Ovary (tissue), 9 donors: ENCODE measurements around the gene PPP2R5C. TPM values are rescaled to one million over a fixed set of nuclear protein-coding genes. Genes with fewer than 3 reads are reported as not detected.
A peak's percentile ranks its signal among the peaks of the same experiment; 100 is the strongest.

Experiments
- DNase-seq, 5 donors: peaks; one replicate each; pipeline ENCODE4 v3.0.0-alpha.2; 2019 to 2020
- H3K27ac ChIP-seq, 2 donors: fragments of 200-600 bp; one replicate each; pipeline versions ENCODE4 v1.5.1 to v1.8.0; 2019 to 2022
- H3K27me3 ChIP-seq: fragments of 200-600 bp; one replicate; pipeline ENCODE4 v1.8.0; 2022
- H3K36me3 ChIP-seq: fragments of 200-600 bp; sonication (generic); one replicate; pipeline ENCODE4 v1.5.1; 2019
- H3K4me1 ChIP-seq: one replicate; pipeline ENCODE4 v1.8.1; 2013; ENCODE audit warnings: mild to moderate bottlenecking, moderate library complexity; ENCODE audit not compliant: insufficient read depth
- H3K4me3 ChIP-seq: fragments of 200-600 bp; sonication (generic); one replicate; pipeline ENCODE4 v1.5.1; 2017
- H3K9me3 ChIP-seq, 2 donors: fragments of 200-600 bp in 1 of 2; sonication (generic) in 1 of 2; one replicate each; pipeline versions ENCODE4 v1.5.1 to v1.8.1; 2013 to 2019; ENCODE audit warnings: mild to moderate bottlenecking in 1 of 2, moderate library complexity in 1 of 2
- CTCF ChIP-seq, 3 donors: fragments of 450-650 bp in 2 of 3; fragments of 200-600 bp in 1 of 3; IDR thresholded peaks; one replicate each; pipeline versions ENCODE4 v1.5.1 to v1.8.0; 2016 to 2022; ENCODE audit warnings: antibody characterized with exemption in 3 of 3, mild to moderate bottlenecking in 1 of 3
- EP300 ChIP-seq: sonication (generic); formaldehyde crosslinking; IDR thresholded peaks from one replicate; pipeline ENCODE4 v1.6.1; 2017; ENCODE audit warnings: antibody characterized with exemption
- POLR2A ChIP-seq: fragments of 450-650 bp; IDR thresholded peaks from one replicate; pipeline ENCODE4 v1.6.1; 2017; ENCODE audit warnings: antibody characterized with exemption, mild to moderate bottlenecking, moderate library complexity
- WGBS, 3 donors: extraction: QIAGEN DNeasy Blood & Tissue Kit in 1 of 3; methylation state at CpG; one replicate each; pipeline versions ENCODE4 v1.1.5 to v1.1.7; 2013 to 2017; 5-methylcytosine and 5-hydroxymethylcytosine counted together
- intact Hi-C, 4 donors: fragments of 100-400 bp; cut with DNase I; formaldehyde crosslinking; loops; one replicate each; pipeline versions ENCODE4 v1.11.0 to v1.15.1; 2022 to 2023
- polyA plus RNA-seq, 2 donors: library from polyadenylated mRNA; stranded (reverse); fragments of 200-250 nt in 1 of 2; fragments of 350-450 nt in 1 of 2; fragmentation: Illumina TruSeq in 1 of 2; extraction: RNeasy Lipid Tissue Mini Kit (QIAGEN cat#74804) in 1 of 2; gene quantifications; one replicate each; pipeline ENCODE4 v1.2.3, GENCODE V29; 2013 to 2014
- total RNA-seq, 7 donors: library from RNA; depleted of rRNA in 2 of 7; stranded (reverse); fragments of >200 nt in 2 of 7; fragmentation: NEBNext Ultra II Directional in 3 of 7; extraction: Animal tissue kit (Norgen Biotek cat#: 25700) in 3 of 7; gene quantifications; one replicate each; pipeline versions ENCODE4 v1.1.0 to v1.2.4, GENCODE V29; 2016 to 2023
- donor health status: DM: no; HTN: no; CAD: no; lungs with moderate emphysema.
- donor health status: DM: no; HTN: no; CAD: no.
- donor health status: Bipolar disorder and iron deficiency.
- donor health status: DM: yes; HTN: yes; CAD: no.
- donor health status: DM: no; HTN: no; CAD: no.
- donor health status: DM: yes; HTN: yes; CAD: no.

PPP2R5C gene
- total and polyA plus RNA-seq, 9 donors = 52.8 to 136 (median 96.6) TPM

GRCh38 chr14:101879529-101880336 is 118.2 kb downstream of the PPP2R5C start:
- no peak overlapping the region for H3K27ac ChIP-seq

GRCh38 chr14:101881426-101881825 is 119.9 kb downstream of the PPP2R5C start:
- TF ChIP-seq CTCF (IDR thresholded peaks at IDR 0.05) (no peak), POLR2A (no peak), EP300 (no peak)
- H3K4me1 ChIP-seq = peaks cover 6% of the 10 kb centered on the region
- 93 to 94% (median 94%) methylated on average over 11 of the region's 11 CpGs for WGBS, 3 donors
- intact Hi-C loops = loop anchor here in 1 of 4 donors (10.0 kb wide), 1 partner anchor 107 kb away; no protein-coding TSS in a partner anchor
- no peak overlapping the region for H3K4me3 ChIP-seq
- no peaks in the 10 kb centered on the region for H3K27me3 ChIP-seq
- H3K27ac ChIP-seq = no peak overlapping the region
- no peaks in the 10 kb centered on the region for H3K9me3 ChIP-seq
- DNase-seq = no peak
- H3K36me3 ChIP-seq = peaks cover 4% of the 10 kb centered on the region

More at GRCh38 chr14:101879529-101880336, 118.2 kb downstream of the PPP2R5C start:
- DNase-seq = no peak
- Histone ChIP-seq H3K4me1 (peaks cover 6% of the 10 kb centered on the region), H3K27me3 (no peaks in the 10 kb centered on the region), H3K9me3 (no peaks in the 10 kb centered on the region), H3K36me3 (peaks cover 4% of the 10 kb centered on the region), H3K4me3 (no peak overlapping the region)
- TF ChIP-seq EP300 = no peak
- TF ChIP-seq CTCF (IDR thresholded peaks at IDR 0.05) = no peak
- no peak for TF ChIP-seq POLR2A
- intact Hi-C loops = loop anchor here in 1 of 4 donors (10.0 kb wide), 1 partner anchor 105 kb away; no protein-coding TSS in a partner anchor
- WGBS, 3 donors = 94 to 96% (median 95%) methylated on average over 15 of the region's 15 CpGs

- DNase-seq = no peak
- H3K36me3 ChIP-seq = peaks cover 4% of the 10 kb centered on the region
- H3K4me3 ChIP-seq = no peak overlapping the region
- H3K27me3 ChIP-seq = no peaks in the 10 kb centered on the region
- H3K4me1 ChIP-seq = peaks cover 1% of the 10 kb centered on the region
- H3K9me3 ChIP-seq = no peaks in the 10 kb centered on the region
- TF ChIP-seq POLR2A (no peak), EP300 (no peak), CTCF (IDR thresholded peaks at IDR 0.05) (no peak)
- intact Hi-C loops = loop anchor here in 1 of 4 donors (10.0 kb wide), 1 partner anchor 108 kb away; no protein-coding TSS in a partner anchor
- 94 to 96% (median 95%) methylated on average over 22 of the region's 22 CpGs for WGBS, 3 donors
- no peak overlapping the region for H3K27ac ChIP-seq
Observed at GRCh38 chr14:101882141-101882935, 120.8 kb downstream of the PPP2R5C start.

GRCh38 chr14:101884089-101884933 is 122.8 kb downstream of the PPP2R5C start:
- Histone ChIP-seq H3K4me1 (no peaks in the 10 kb centered on the region), H3K4me3 (no peak overlapping the region), H3K27ac (no peak overlapping the region), H3K9me3 (no peaks in the 10 kb centered on the region), H3K27me3 (no peaks in the 10 kb centered on the region), H3K36me3 (peaks cover 4% of the 10 kb centered on the region)
- peak in 1 of 5 donors; percentile 7 for DNase-seq
- TF ChIP-seq CTCF (IDR thresholded peaks at IDR 0.05) = no peak
- no peak for TF ChIP-seq EP300
- no peak for TF ChIP-seq POLR2A
- intact Hi-C loops = loop anchor here in 1 of 4 donors (10.0 kb wide), 1 partner anchor 110 kb away; no protein-coding TSS in a partner anchor
- WGBS, 3 donors = 95 to 97% (median 95%) methylated on average over 17 of the region's 17 CpGs
